Osteoblast (primary cell): ENCODE results near the gene CDT1. TPM values are rescaled to one million over a fixed set of nuclear protein-coding genes. Genes with fewer than 3 reads are reported as not detected.
A peak's percentile ranks its signal among the peaks of the same experiment; 100 is the strongest.

ENCODE experiments used
- DNase-seq: peaks from one replicate; pipeline ENCODE4 v3.0.0; 2011; ENCODE audit warnings: low spot score, mixed read lengths; ENCODE audit not compliant: insufficient read length; ENCODE audit errors: missing footprints
- H2AFZ ChIP-seq: 2 replicates; pipeline ENCODE4 v1.6.0; 2011; ENCODE audit warnings: mild to moderate bottlenecking, low read length
- H3K27ac ChIP-seq: 2 replicates; pipeline ENCODE4 v1.5.1; 2011; ENCODE audit warnings: mild to moderate bottlenecking, low read depth, low read length, moderate library complexity
- H3K27me3 ChIP-seq: 2 replicates; pipeline ENCODE4 v1.6.0; 2012; ENCODE audit warnings: mild to moderate bottlenecking, control low read depth, inconsistent platforms, low read length, moderate library complexity; ENCODE audit not compliant: insufficient read depth
- H3K36me3 ChIP-seq: 2 replicates; pipeline ENCODE4 v1.5.1; 2011; ENCODE audit warnings: mild to moderate bottlenecking, low read length, control low read depth, moderate library complexity; ENCODE audit not compliant: insufficient read depth
- H3K4me1 ChIP-seq: 2 replicates; pipeline ENCODE4 v1.5.1; 2011; ENCODE audit warnings: mild to moderate bottlenecking, low read length, control low read depth, moderate library complexity; ENCODE audit not compliant: insufficient read depth
- H3K4me2 ChIP-seq: 2 replicates; pipeline ENCODE4 v1.6.0; 2011; ENCODE audit warnings: mild to moderate bottlenecking, low read length; ENCODE audit not compliant: insufficient read depth
- H3K4me3 ChIP-seq: fragments of 200-600 bp; sonication (generic); 3 replicates; pipeline ENCODE4 v1.5.1; 2012; ENCODE audit warnings: mild to moderate bottlenecking, low read length, inconsistent platforms; ENCODE audit not compliant: insufficient read depth
- H3K79me2 ChIP-seq: 2 replicates; pipeline ENCODE4 v1.6.0; 2012; ENCODE audit warnings: mild to moderate bottlenecking, low read length, control low read depth, inconsistent platforms; ENCODE audit not compliant: insufficient read depth
- H3K9me3 ChIP-seq: 2 replicates; pipeline ENCODE4 v1.5.1; 2011; ENCODE audit warnings: low read depth, low read length, control low read depth
- H4K20me1 ChIP-seq: 2 replicates; pipeline ENCODE4 v1.6.0; 2012; ENCODE audit warnings: mild to moderate bottlenecking, low read length, control low read depth; ENCODE audit not compliant: insufficient read depth
- total RNA-seq: library from RNA; depleted of rRNA; stranded (reverse); fragments of >200 nt; gene quantifications from 2 replicates; pipeline ENCODE4 v1.2.3, GENCODE V29; 2012
- TF ChIP-seq, protein P1 (sequence below): IDR thresholded peaks from 2 replicates; pipeline ENCODE4 v1.5.1; 2011; ENCODE audit warnings: mild to moderate bottlenecking, low read depth, low read length, moderate library complexity; ENCODE audit errors: extremely low read depth

CDT1 gene
- total RNA-seq, 1 donor = 2.9 TPM

DNA sequence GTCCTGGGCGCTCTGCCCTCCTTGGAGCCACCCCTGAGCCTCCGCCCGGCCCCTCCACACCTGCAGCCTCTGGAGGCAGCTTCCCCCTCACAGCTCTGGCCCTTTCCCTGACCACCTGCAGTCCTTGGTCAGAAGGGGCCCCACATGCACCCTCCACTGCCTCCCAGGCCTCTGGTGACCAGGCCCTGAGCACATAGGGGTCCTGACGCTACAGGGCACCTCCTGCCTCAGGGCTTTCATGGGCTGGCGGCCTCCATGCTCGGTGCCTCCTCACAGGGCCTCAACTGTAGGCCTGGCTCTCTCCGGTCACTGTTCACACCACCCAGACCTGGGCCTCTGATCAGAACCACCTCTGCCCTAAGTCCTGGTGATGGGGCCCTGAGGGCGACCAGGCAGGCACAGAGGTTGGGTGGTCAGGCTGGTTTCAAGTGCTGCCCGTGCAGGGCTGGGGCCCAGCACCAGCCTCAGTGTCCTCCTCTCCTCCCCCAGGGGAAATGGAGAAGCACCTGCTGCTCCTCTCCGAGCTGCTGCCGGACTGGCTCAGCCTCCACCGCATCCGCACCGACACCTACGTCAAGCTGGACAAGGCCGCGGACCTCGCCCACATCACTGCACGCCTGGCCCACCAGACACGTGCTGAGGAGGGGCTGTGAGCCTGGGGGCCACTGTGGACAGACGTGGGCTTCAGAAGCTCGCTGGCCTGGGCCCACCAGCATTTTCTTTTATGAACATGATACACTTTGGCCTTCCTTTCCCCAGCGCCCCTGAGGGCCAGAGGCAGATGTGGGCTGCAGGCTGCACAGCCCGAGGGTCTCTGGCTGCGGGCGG, 4.3 kb downstream of the CDT1 start:
- Histone ChIP-seq H3K4me1 (peaks cover 36% of the 10 kb centered on the region), H3K36me3 (peaks cover 26% of the 10 kb centered on the region), H2AFZ (no peak overlapping the region)

DNA sequence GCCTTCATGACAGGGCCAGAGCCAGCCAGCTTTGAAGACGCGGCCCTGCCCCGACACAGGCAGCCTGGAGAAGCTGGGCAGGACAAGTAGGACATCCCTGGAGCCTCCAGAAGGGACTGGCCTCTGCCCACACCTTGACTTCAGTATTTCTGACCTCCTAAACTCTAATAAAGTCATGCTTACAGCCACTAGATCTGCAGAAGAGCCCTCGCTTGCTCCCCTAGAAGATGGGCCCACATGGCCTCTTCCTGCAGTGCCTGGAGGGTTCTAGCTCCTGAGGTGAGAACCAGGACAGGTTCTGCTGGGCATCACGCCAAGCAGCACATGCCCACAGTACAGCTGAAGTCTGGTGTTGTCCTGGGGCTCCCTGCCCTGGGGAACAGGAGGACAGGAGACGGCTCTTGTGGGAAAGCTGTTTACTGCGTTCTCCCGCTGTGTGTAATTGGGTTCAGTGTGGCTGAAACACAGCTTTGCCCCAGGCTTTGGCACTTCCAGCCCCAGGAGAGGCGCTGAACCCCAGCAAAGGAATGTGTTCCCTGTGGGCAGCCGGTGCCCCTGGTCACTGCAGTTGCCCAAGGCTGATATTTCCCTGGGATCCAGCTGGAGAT, 5.6 kb downstream of the CDT1 start:
- H3K27ac ChIP-seq = no peak overlapping the region
- TF ChIP-seq, protein P1, sequence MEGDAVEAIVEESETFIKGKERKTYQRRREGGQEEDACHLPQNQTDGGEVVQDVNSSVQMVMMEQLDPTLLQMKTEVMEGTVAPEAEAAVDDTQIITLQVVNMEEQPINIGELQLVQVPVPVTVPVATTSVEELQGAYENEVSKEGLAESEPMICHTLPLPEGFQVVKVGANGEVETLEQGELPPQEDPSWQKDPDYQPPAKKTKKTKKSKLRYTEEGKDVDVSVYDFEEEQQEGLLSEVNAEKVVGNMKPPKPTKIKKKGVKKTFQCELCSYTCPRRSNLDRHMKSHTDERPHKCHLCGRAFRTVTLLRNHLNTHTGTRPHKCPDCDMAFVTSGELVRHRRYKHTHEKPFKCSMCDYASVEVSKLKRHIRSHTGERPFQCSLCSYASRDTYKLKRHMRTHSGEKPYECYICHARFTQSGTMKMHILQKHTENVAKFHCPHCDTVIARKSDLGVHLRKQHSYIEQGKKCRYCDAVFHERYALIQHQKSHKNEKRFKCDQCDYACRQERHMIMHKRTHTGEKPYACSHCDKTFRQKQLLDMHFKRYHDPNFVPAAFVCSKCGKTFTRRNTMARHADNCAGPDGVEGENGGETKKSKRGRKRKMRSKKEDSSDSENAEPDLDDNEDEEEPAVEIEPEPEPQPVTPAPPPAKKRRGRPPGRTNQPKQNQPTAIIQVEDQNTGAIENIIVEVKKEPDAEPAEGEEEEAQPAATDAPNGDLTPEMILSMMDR = no peak
- peaks cover 35% of the 10 kb centered on the region for H3K4me1 ChIP-seq
- H3K27me3 ChIP-seq = no peaks in the 10 kb centered on the region
- no peak overlapping the region for H3K4me2 ChIP-seq
- peaks cover 12% of the 10 kb centered on the region for H4K20me1 ChIP-seq
- peaks cover 26% of the 10 kb centered on the region for H3K36me3 ChIP-seq
- peak; percentile 81 for DNase-seq
- H3K79me2 ChIP-seq = peaks cover 25% of the 10 kb centered on the region
- no peak overlapping the region for H2AFZ ChIP-seq
- no peak overlapping the region for H3K4me3 ChIP-seq
- no peaks in the 10 kb centered on the region for H3K9me3 ChIP-seq

More for the DNA sequence above, 4.3 kb downstream of the CDT1 start:
- H3K27me3 ChIP-seq = no peaks in the 10 kb centered on the region
- H3K9me3 ChIP-seq = no peaks in the 10 kb centered on the region
- H4K20me1 ChIP-seq = peaks cover 12% of the 10 kb centered on the region
- no peak overlapping the region for H3K4me2 ChIP-seq
- H3K4me3 ChIP-seq = no peak overlapping the region
- peak; percentile 69 for DNase-seq
- H3K27ac ChIP-seq = no peak overlapping the region
- TF ChIP-seq, protein P1 = no peak
- peaks cover 26% of the 10 kb centered on the region for H3K79me2 ChIP-seq

DNA sequence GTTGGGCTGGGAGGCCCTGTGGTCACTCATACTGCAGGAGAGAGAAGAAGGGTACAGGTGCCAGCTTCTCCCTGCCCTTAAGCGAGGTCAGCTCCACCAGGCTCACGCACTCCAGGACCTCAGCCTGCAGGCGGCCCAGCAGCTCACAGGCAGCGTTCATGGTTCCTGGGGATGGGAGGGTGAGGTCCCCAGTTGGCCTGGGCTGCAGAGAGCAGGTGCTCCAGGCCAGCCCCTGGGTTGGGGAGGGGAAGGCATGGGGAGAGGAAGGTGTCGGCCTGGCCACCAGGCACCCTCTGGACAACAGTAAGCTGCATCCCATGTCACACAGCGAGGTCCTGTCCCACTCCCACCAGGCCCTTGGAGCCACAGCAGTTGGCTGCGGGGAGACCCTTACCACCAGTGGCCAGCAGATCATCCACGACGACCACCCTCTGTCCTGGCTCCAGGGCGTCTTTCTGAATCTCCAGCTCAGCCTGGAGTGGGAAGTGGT, 6.1 kb downstream of the CDT1 start:
- H3K36me3 ChIP-seq = peaks cover 26% of the 10 kb centered on the region
- H3K4me3 ChIP-seq = peak overlapping the region; percentile 77
- peak; percentile 64 for DNase-seq

More for the DNA sequence above, 6.1 kb downstream of the CDT1 start:
- no peak overlapping the region for H3K27ac ChIP-seq
- H3K9me3 ChIP-seq = no peaks in the 10 kb centered on the region
- peak overlapping the region; percentile 87 for H3K4me2 ChIP-seq
- peaks cover 29% of the 10 kb centered on the region for H3K4me1 ChIP-seq
- H3K27me3 ChIP-seq = no peaks in the 10 kb centered on the region
- H2AFZ ChIP-seq = no peak overlapping the region
- H3K79me2 ChIP-seq = peaks cover 20% of the 10 kb centered on the region
- peaks cover 12% of the 10 kb centered on the region for H4K20me1 ChIP-seq
- TF ChIP-seq, protein P1 = no peak
